Activated CD4-positive, CD25-positive, alpha-beta regulatory T cell treated with anti-CD3 and anti-CD28 coated beads, Interleukin-2, amount 50 U/mL, for 16 hours (primary cell): ENCODE measurements around the gene CD300LG.
"Not testable (repeated sequence)": the region's sequence is repeated elsewhere in the genome, so short reads cannot be mapped to it uniquely, and the experiment has no call there.

ENCODE experiments used
- DNase-seq: peaks from one replicate; pipeline ENCODE4 v3.0.0-alpha.2; 2020; ENCODE audit warnings: low read depth, low spot score

The CD300LG gene

DNA sequence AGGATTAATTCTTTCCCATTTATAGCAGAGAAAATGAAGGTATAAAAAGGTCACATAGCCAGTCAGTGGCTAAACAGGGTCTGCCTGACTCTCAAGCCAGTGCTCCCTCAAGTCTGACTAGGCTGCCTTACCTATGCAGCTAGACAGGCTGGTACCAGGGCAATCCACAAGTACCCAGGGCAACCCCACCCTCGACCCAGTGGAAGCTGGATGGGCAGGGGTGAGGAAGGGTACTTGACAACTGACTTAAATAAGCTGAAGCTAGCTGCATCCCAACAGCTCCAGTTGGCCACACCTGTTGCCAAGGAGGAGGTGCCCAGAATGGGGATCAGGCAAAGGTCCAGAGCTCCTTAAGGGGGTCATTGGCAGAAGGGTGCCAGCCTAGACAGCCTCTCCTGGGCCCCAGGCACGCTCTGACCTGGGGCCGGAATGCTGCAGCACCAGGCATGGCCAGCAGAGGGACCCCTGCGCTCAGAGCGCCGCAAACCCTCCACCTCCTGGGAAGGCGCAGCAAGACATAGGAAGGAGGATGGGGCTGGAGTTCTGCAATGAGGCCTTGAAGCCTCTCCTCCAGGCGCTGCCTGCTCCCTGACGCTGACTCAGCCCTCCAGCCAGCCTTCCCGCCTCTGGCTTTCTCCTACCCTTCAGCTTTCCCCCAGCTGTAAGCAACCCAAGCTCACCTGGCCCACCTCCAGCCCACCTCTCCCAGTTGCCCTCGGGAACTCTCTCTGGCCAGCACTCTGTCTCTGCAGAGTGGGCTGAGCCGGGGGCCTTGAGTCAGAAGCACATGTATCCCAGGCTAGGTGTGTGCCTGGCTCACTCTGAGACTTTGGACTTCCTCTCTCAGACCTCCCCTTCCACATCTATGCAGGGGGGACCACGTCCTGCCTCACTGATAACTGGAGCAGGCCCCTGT is 31.5 kb downstream of the CD300LG start:
- DNase-seq = peak; percentile 21

DNA sequence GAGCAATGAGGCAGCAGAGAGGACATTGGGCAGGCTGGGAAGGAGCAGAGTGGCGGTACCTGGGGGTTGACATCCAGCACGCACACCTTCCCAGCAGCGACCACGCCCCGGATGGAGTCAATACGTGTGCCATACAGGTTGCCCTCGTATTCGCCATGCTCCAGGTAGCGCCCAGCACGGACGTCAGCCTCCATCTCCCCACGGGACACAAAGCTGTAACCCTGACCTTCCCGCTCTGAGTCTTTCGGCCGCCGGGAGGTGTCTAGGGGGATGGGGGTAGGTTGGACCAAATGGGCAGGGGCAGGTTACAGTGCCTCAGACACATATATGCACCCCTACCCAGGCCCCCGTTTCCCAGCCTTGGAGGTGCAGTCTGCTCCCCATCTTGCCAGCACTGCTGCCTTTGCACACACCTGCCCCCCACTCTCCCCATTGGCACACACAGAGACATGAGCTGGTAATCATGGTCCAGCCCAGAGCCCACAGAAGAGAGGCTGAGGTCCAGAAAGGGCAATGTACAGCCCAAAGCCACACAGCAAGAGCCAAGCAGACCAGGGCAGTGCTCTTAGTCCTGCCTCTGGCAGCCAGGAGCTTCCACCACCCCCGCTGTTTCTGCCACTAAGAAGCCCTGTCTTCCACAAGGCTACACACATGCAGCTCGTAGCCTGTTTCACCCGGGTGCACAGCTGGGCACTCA is 32.9 kb downstream of the CD300LG start:
- no peak for DNase-seq

DNA sequence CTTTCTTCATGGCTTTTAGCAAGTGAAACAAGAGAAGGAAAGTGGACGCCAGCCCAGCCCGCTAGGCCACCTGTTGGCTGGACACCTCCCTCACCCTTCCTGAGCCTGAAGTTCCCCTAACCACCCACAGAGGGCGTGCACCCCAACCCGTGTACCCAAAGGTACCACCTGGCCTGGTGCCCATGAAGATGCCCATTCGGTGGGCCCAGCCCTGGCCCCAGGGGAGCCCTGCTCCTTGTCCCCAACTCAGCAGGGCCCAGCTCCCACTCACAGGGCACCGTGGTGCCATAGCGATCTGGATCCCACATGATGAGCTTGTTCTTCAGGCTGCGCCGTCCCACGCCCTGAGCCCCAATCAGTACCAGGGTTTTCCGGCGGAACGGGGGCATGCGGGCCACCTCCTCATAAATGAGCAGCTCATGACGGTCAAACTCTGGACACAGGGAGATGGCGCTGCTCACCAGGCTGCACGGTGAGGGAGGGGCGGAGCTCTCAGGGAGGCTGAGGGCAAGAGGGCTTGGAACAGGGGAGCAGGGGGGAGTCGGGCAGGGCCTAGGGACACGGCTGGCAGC is 33.5 kb downstream of the CD300LG start:
- peak; percentile 8 for DNase-seq

DNA sequence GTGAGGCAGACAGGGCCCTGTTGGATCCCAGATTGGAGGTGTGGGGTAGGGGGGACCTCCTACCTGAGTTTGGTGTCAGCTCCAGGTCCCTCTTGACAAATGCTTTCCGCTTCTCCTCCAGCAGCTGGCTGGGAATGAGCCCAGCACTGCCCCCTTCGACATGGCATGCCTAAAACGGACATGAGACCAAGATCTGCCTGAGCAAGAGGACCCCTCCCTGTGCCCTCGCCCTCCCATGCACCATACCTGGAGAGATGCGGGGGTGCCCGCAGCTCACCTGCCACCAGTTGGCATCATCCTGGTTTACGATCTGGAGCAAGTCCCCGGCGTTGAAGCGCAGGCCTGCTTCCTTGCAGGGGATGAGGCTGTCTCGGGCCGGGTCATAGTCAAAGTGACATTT is 34.2 kb downstream of the CD300LG start:
- DNase-seq = no peak

DNA sequence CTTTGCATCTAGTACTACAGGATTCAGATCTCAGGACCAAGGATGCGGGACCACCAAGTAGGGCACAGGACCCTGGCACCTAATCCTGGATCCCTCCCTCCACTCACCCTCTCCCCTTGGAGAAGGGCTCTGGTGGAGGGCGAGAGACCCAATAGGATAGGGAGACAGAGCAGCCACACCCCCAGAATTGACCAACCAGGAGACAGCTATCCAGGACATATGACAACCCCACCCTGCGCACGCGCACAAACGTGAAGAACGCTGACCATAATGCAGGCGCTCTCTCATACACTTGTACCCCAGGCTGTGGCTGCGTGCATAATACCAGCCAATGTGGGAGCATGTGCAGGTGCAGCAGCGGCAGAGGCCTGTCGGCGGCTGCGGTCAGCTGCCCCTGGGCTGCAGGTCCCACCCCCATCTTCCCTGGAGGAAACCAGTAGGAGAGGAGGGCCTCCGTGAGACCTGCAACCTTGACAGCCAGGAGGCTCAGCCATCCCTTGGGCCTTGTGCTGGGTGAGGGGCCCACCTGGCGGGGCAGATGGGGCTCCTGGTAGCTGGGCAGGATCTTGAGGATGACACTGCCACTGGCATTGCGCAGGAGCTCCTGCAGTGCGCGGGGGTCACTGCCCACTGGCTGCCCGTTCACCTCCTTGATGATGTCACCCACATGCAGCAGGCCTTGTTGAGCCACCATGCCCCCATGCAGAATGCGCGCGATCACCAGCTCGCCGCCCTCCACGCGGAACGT is 35.0 kb downstream of the CD300LG start:
- no peak for DNase-seq

DNA sequence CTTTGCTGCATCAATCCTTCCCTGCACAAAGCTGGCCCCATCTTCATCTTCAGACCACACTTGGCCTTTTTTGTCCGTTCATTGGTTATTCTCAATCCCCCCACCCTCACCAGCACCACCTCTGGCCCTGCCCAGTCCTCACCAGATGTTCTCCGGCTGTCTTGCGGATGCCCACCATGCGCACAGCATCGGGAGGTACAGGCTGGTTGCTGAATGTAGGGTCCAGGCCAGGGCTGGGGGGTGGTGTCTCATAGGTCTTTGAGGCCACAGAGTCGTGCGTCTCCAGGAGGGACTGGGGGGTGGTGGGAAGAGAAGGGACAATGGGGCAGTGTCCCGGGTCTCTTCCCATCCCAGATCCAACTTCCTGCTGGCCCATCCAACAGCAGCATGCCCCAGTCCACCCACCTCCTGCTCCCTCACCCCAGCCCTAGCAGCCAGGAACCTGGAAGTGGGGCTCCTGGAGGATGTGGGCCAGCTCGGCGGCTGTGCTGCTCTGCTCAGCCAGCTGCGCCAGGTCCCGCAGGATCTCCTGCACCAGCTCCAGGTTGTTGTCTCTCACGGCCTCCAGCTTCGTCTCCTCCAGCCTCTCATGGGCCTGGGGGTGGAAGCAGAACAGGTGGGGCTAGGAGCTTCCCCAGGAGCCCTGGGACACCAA is 35.9 kb downstream of the CD300LG start:
- no peak for DNase-seq

DNA sequence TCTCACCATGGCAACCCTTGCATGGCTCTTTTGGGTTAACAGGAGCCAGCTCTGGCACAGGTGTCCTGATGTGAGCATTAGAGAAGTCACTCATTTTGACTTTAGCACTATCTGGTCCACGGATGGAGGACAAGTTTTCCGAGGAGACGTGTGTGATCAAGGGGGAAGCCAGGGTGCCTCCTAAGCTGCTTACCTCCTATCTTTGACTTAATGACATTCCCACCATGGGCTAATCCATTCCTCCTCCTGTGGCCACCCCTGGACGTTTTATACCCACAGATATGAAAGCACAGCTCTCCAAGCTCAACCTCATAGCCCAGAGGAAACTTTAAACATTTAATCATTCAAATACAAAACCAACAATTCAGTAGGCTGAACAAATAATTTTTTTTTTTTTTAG is 41.6 kb downstream of the CD300LG start:
- DNase-seq = no peak

DNA sequence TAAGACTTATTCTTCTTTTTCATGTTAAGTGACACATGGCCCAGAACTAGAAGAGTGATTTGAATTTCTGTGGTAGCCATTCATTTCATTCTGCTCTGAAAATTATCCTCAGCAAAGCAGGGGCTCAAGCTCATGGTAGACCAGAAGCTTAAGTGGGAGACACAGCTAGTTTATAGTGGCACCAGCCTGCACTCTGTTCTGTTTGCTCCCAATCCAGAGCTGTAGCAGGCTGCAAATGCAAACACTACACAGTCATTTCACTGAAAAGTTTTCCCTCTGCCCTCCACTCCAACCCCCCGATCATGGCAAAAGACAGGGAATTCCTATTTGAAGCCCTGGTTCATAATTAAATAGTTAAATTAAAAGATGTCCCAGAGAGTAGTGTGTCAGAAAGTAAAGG is 43.3 kb downstream of the CD300LG start:
- DNase-seq = no peak

DNA sequence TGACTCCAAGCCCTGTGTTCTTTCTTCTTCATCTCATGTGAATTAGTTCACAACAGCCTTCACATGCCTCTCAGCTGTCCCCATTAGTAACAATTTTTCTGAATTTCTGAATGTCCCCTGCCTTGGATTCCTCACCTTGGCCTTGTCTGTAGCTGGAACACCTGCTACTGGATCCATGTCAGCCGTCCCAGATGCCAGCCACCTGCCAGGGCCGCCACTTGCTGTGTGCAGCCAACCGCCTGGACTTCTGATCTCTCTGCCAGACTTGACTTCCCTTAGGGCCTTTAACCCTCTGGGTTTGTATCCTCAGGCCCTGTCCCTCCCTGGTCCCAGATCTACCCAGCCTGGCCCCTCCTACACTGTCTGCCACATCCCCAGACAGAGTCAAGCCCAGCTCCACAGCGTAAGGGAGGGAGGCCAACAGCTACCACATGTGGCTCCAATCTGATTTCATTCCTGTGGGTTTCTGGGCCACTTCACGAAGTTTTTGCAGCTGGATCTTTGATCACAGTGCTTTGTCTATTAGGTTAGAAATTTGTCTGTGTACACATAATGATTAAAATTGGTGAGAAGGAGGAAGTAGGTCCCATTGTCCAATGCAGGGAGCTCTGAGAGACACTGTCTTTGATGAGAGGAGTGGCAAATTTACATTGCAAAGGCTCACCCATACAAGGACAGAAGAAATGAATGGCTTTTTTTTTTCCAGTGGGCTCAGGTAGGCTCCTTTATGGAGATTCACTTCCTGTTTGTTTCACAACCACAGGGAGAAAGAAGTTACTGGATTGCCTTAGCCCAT is 45.1 kb downstream of the CD300LG start:
- no peak for DNase-seq

DNA sequence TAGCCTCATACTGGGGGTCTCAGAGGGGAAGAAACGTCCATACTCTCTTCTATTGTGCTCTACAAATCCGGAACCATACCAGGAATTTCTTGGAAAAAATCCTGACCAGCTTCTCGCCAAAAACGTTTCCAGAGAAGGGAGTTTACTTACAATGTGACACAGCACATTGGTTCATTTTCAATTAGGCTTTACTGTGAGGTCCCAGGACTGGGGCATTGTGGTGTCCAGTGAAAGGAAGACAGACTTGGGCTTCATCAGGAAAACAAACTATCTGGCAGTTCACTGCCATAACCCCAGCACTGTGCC is 45.6 kb downstream of the CD300LG start:
- no peak for DNase-seq

DNA sequence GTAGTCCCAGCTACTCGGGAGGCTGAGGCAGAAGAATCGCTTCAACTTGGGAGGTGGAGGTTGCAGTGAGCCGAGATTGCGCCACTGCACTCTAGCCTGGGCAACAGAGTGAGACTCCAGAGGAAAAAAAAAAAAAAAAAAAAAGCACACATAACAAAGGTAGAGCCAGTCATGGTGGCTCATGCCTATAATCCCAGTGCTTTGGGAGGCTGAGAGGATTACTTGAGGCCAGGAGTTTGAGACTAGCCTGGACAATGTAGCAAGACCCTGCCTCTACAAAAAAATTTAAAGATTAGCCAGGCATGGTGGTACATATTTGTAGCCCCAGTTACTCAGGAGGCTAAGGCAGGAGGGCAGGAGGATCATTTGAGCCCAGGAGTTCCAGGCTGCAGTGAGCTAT is 47.5 kb downstream of the CD300LG start:
- DNase-seq = not testable (repeated sequence)

DNA sequence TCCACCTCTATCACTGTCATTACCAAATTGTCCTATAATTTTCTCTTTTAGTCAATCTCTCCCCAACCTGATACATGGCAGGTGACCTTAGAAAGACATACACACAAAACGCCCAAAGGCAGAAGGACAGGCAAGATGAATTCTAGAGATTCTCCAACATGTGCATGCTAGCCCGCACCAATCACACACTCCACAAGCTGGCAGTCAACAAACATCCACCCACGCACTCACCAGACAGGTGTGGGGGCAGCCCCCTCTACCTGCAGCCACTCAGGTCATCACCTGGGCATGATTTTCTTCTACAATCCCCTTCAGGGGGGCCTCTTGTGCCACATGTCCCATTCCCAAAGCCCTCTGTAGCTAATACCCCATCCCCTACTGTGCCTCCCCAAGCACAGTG is 50.9 kb downstream of the CD300LG start:
- DNase-seq = no peak

DNA sequence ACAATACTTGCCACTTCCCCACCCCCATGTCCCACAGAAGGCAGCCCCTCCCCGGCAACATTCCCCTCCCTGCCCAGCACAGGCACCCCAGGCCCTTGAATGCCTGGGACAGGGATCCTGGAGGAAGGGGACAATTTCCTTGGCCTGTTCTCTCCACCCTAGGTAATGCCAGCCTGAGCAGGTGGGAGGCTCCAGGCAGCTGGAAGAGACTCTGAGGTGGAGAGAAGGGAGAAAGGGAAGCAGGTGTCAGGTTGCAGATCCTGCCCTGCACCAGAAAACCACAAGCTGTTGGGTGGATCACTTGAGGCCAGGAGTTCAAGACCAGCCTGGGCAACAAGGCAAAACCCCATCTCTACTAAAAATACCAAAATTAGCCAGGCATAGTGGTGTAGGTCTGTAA is 51.5 kb downstream of the CD300LG start:
- DNase-seq = no peak

DNA sequence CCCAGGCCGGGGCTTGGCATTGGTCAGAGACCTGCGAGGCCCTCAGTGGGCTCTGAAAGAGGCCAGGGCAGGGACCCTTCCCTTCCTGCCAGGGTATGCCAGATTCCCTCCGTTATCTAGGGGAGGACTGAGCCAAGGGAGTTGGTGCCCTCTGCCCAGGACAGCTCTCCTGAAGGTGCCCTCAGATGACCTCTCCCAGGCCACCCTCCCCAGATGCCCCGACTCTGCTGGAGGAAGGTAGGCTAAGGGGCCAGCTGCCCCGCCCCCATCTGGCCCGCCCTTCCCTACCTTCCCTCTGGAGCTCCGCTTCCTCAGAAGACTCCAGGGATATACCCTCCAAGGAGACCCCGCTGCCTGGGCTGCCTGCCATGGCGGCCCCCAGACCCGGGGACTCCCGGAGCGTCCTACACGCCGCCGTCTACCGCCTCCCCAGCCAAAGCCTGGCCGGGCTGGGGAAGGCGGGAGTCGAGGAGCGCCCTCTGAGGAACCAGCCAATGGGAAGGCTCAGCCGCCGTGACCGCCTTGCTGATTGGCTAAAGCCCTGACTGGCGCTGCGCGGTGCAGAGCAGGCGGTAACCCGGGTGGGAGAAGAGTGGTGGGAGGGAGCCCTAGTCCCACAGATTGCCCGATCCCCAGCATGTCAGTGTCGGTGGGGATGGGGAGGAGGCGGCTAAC is 53.3 kb downstream of the CD300LG start:
- peak; percentile 57 for DNase-seq

DNA sequence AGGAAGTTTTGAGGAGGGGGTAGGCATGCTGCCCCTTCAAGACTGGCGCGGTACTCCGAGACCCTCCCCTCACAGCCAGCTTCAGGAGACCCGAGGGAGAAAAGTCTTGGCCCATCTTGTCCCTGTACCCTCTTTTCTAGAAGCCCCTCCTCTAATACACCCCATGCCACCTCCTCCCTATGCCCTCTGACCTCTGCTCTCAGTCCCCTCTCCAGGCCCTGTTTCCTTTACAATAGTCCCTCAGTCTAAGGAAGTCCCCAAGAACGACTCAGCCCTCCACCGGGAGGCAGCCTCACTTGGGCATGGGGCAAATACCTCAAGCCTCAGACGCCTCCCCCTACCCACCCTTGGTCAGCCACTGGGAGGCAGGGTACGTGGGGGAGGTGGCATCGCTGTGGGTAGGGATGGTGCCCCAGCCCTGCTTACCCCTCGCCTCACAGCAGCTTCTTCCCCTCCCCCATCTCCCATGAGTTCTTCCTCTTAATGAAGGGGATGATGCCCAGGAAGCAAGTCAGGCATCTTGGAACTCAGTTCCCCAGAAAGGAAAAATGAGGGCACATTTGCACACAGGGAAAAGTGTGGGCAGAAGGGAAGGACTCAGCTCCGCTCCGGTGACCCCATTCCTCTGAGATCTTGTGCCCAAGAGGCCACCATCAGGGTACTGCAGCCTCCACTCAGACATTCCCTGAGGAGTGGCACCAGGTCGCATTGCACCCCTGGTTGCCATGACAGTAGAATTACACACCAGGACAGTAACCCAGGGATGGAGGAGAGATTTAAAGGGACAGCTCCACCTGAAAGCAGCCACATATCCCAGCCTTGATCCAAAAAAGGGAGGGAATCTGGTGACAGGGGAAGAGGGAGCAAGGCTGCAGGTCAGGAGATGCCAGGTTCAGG is 54.1 kb downstream of the CD300LG start:
- no peak for DNase-seq

DNA sequence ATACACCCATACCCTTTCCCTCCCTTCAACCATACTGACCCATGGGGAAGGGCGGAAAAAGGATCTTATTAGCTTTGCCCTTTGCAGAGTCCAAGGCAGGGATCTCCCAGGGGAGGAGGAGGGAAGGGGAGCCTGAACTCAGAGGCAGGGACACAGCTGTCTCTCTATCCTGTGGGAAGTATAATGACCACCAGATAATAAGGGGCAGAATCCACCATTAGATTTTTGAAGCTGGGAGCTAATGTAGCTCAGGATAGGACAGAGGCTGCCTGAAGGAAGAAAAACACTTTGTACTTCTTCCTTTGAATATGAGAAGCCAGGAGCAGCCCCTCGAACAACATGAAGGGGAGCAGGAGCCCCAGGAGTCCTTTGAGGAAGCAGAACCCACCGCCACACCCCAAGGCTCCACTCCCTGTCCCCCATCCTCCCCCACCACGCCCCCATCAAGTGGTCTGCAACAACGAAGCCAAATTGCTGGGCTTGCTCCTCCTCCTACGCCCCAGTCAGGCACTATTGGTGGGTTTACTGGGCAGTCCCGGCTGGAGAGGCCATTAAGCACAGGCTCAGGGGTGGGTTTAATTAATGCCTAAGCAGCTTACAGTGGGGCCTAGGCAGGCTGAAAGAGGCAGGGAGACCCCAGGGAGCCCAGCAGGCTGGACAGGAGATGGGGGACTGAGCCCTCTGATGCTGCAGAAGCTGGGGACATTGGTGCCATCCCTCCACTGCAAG is 55.0 kb downstream of the CD300LG start:
- no peak for DNase-seq

DNA sequence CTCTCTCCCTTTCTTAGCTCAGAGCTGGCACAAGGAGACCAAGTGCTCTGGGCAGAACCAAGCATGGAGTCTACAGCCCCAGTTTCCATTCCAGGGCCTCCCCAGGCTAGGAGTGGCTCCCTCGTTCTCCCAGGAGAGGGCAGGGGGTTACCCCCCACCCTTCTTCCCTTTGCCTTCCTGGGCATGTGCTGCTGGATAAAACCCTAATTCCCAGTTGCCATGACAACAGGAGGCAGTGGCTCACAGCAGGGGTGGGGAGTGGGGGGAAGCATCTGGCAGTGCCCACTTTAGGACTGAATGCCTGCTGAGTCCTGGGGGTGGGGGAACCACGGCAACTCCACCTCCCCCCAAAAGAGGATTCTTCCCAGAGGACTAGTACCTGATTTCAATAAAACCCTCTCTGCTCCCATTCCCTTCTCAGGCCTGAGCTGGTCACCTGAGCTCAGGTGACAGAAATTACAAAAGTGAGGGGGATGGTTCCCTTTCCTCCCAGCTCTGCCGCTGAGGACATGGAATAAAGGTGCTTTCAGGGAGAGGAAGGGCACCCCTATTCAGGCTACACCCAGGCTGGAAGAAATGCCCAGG is 58.5 kb downstream of the CD300LG start:
- DNase-seq = no peak
